Uterus (tissue), 4 donors: ENCODE results near the gene RNF215. TPM values are rescaled to one million over a fixed set of nuclear protein-coding genes. Genes with fewer than 3 reads are reported as not detected.
A peak's percentile ranks its signal among the peaks of the same experiment; 100 is the strongest.

Source experiments
- DNase-seq, 2 donors: peaks; one replicate each; pipeline ENCODE4 v3.0.0-alpha.2; 2019 to 2020
- H3K27ac ChIP-seq, 2 donors: fragments of 200-600 bp; sonication (generic); 1 replicate in 1 of 2; 2 replicates in 1 of 2; pipeline ENCODE4 v1.5.1; 2016 to 2018
- H3K27me3 ChIP-seq, 2 donors: fragments of 200-600 bp; sonication (generic); one replicate each; pipeline ENCODE4 v1.5.1; 2018 to 2019; ENCODE audit warnings: control low read depth in 1 of 2
- H3K36me3 ChIP-seq, 2 donors: fragments of 200-600 bp; sonication (generic); one replicate each; pipeline ENCODE4 v1.5.1; 2019; ENCODE audit warnings: control low read depth in 1 of 2
- H3K4me1 ChIP-seq, 2 donors: fragments of 200-600 bp; sonication (generic); one replicate each; pipeline ENCODE4 v1.5.1; 2018 to 2019; ENCODE audit warnings: control low read depth in 1 of 2
- H3K4me3 ChIP-seq, 2 donors: fragments of 200-600 bp; sonication (generic); 1 replicate in 1 of 2; 2 replicates in 1 of 2; pipeline ENCODE4 v1.5.1; 2018 to 2019; ENCODE audit warnings: mild to moderate bottlenecking in 1 of 2
- H3K9me3 ChIP-seq, 2 donors: fragments of 200-600 bp; sonication (generic); one replicate each; pipeline ENCODE4 v1.5.1; 2019; ENCODE audit warnings: control low read depth in 1 of 2
- POLR2A ChIP-seq, 2 donors: fragments of 450-650 bp; IDR thresholded peaks; one replicate each; pipeline ENCODE4 v1.6.1; 2016; ENCODE audit warnings: antibody characterized with exemption in 2 of 2, mild to moderate bottlenecking in 1 of 2, moderate library complexity in 1 of 2
- intact Hi-C: fragments of 100-400 bp; cut with DNase I; formaldehyde crosslinking; loops from one replicate; pipeline ENCODE4 v1.15.1; 2023; ENCODE audit warnings: low total_unique reads
- total RNA-seq, 4 donors: library from RNA; depleted of rRNA in 3 of 4; stranded (reverse); fragments of >200 nt in 3 of 4; gene quantifications; one replicate each; pipeline versions ENCODE4 v1.1.0 to v1.2.4, GENCODE V29; 2014 to 2023
- TF ChIP-seq, protein P1 (sequence below), 4 experiments: fragments of 200-600 bp in 2 of 4; fragments of 450-650 bp in 2 of 4; sonication (generic) in 2 of 4; IDR thresholded peaks; one replicate each; pipeline ENCODE4 v1.5.1; 2016 to 2019; ENCODE audit warnings: antibody characterized with exemption in 4 of 4, mild to moderate bottlenecking in 2 of 4, moderate library complexity in 1 of 4
- donor health status: DM: yes; HTN: yes; CAD: no.

The RNF215 gene
- total RNA-seq, 4 donors from 2014 or later, result 8.2 to 25.9 (median 18.9) TPM

DNA sequence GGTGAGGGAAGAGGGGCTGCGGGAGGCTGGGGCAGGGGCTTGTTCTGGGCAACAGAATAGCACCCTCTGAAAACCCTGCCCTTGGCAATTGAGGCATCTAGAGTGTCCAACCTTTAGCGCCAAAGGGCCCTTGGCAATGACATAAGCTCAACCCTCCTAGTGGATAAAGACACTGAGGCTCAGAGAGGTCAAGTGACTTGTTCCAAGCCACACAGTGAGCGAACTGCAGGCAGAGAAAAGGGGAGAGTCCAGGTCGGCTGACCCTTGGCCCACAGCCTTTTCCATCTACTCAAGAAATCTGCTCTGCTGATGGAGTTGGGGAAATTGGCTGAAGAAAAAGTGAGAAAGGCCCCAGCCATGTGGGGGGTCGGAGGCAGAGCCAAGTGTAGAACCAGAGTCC lies 12.5 kb upstream of the RNF215 start:
- H3K4me1 ChIP-seq, result no peaks in the 10 kb centered on the region
- intact Hi-C loops, result no loop called here

DNA sequence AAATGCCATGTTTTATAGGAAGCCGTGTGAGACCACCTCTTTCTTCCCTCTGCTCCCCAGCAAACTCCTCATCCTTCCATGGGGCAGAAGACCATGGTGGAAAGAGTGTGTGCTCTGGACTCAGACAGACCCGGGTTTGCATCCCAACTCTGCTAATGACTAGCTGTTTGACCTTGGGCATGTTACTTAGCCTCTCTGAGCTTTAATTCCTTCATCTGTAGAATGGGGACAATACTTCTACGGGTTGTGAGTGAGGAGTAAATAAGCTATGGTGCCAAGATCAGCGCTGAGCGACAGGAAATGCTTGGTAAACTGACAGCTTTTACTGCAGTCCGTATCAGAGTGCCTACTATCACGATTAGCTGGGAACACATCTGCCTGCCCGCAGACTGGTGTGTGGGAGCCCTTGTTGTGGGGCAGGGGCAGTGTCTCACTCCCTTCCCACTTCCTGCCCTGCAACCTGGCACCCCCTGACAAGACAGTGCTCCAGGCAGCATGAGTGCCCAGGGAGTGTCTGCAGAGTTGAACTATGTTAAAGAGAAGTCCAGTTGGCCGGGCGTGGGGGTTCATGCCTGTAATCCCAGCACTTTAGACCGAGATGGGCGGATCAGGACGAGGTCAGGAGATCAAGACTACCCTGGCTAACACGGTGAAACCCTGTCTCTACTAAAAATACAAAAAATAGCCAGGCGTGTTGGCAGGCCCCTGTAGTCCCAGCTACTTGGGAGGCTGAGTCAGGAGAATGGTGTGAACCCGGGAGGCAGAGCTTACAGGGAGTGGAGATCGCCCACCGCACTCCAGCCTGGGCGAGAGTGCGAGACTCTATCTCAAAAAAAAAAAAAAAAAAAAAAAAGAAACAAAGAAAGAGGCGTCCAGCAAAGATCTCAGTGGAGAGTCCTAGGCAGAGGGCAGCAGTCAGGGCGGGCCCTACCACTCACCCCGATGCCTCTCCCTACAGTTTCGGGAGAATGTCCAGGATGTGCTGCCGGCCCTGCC lies 11.8 kb upstream of the RNF215 start:
- DNase-seq, result no peak
- Histone ChIP-seq H3K4me3 (no peak overlapping the region), H3K27me3 (no peaks in the 10 kb centered on the region), H3K36me3 (no peaks in the 10 kb centered on the region), H3K4me1 (no peaks in the 10 kb centered on the region), H3K9me3 (no peaks in the 10 kb centered on the region), H3K27ac (peak overlapping the region in 1 of 2 donors; percentile 5)
- TF ChIP-seq, protein P1, sequence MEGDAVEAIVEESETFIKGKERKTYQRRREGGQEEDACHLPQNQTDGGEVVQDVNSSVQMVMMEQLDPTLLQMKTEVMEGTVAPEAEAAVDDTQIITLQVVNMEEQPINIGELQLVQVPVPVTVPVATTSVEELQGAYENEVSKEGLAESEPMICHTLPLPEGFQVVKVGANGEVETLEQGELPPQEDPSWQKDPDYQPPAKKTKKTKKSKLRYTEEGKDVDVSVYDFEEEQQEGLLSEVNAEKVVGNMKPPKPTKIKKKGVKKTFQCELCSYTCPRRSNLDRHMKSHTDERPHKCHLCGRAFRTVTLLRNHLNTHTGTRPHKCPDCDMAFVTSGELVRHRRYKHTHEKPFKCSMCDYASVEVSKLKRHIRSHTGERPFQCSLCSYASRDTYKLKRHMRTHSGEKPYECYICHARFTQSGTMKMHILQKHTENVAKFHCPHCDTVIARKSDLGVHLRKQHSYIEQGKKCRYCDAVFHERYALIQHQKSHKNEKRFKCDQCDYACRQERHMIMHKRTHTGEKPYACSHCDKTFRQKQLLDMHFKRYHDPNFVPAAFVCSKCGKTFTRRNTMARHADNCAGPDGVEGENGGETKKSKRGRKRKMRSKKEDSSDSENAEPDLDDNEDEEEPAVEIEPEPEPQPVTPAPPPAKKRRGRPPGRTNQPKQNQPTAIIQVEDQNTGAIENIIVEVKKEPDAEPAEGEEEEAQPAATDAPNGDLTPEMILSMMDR (IDR thresholded peaks at IDR 0.05), result no peak
- no peak for TF ChIP-seq POLR2A (IDR thresholded peaks at IDR 0.05)
- intact Hi-C loops, result no loop called here

More for the DNA sequence above, 12.5 kb upstream of the RNF215 start:
- H3K27me3 ChIP-seq, result no peaks in the 10 kb centered on the region
- no peak for DNase-seq
- no peak overlapping the region for H3K4me3 ChIP-seq
- no peaks in the 10 kb centered on the region for H3K9me3 ChIP-seq
- H3K27ac ChIP-seq, result peak overlapping the region in 1 of 2 donors; percentile 5
- H3K36me3 ChIP-seq, result no peaks in the 10 kb centered on the region
- TF ChIP-seq, protein P1 (IDR thresholded peaks at IDR 0.05), result no peak
- TF ChIP-seq POLR2A (IDR thresholded peaks at IDR 0.05), result no peak

DNA sequence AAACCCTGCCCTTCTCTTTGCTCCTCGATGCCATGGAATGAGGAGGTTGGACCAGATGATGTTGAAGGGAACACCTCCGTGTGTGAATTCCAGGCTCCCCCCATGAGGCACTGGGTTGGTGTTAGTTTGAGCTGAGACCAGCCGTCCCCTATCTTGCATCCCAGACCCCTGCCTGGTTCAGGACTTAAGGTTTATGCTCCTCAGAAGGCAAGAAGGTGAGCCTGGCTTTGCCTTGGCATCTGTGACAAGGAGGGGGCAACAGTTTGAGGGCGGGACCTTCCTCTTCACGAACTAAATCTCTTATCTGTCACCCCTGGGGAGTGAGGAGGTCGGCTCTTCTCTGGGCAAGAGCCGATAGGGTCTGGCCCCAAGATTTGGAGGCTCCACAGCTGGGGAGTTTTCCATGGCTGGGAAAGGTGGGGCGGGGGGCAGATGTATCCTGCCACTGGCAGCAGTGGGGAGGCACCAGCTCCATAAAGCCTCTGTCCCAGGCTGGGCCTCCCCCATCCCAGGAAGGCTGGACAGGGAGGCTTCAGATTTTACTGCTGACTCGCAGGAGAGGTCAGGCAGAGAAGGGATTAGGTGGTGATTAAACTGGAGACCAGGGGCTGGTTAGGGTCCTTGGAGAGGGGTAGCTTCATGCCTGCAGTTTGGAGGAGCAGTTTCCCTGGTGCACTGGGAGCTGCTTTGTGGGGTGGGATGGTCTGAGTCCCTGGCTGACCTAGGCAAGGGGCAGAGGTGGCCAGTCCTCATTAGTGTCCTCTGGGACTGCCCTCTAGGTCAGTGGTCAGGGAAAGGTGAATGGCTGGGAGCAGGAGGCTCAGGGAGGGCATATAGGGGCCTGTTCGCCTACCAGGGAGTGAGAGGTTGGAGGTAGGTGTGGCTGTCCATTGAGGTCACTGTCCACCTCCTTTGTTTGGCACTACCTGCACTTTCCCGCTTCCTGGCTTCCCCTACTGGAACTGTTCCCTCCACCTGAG lies 10.7 kb upstream of the RNF215 start:
- H3K4me1 ChIP-seq, result no peaks in the 10 kb centered on the region
- TF ChIP-seq, protein P1 (IDR thresholded peaks at IDR 0.05), result no peak
- no peak for TF ChIP-seq POLR2A (IDR thresholded peaks at IDR 0.05)
- peak overlapping the region in 1 of 2 donors; percentile 66 for H3K27ac ChIP-seq
- intact Hi-C loops, result no loop called here
- H3K36me3 ChIP-seq, result no peaks in the 10 kb centered on the region
- peak overlapping the region; percentile 34 to 66 for H3K4me3 ChIP-seq
- H3K9me3 ChIP-seq, result no peaks in the 10 kb centered on the region
- H3K27me3 ChIP-seq, result no peaks in the 10 kb centered on the region
- no peak for DNase-seq

DNA sequence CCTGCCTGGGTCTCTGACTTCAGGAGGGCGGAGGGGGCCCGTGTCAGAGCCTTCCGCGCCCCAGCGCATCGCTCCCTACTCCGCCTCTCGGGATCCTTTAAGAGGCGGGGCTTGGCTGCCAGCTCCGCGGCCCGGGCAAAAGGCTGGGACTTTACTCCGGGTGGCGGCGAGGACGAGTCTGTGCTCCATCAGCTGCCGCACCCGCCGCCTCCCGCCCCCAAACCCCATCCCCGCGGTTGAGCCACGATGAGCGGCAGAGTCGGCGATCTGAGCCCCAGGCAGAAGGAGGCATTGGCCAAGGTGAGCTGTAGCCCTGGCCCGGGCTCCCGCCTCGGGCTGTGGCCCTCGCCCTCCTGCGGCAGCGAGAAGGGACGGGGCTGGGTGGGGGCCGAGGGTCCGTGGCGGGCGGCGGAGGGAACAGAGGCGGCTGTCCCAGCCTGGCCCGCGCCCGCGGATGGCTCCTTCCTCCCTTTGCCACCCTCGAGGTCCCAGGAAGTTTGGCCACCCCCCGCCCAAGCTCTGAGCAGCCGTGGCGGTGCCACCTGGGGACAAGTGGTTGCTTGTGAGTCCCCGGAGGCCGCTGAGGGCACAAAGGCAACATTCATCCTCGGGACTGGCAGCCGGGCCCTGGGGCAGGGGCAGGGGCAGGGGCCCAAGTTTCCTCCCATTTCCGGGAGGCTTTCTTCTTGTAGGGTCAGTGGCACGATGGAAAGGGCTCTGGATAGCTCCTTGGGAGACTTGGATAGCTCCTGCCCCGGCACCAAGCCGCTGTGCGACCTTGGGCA lies 9.9 kb upstream of the RNF215 start, which contains the start of gene SEC14L2:
Gene SEC14L2, plus strand, starts transcription at position 148 of the 785 bp plus-strand sequence. Its CDS starts 99 bp downstream, at position 247.
- peak; percentile 68 to 73 for DNase-seq
- H3K4me1 ChIP-seq, result no peaks in the 10 kb centered on the region
- intact Hi-C loops, result no loop called here

More for the DNA sequence above, 9.9 kb upstream of the RNF215 start, which contains the start of gene SEC14L2:
- peak within 1 kb of the TSS; percentile 34 to 66 for H3K4me3 ChIP-seq
- H3K27ac ChIP-seq, result peak within 1 kb of the TSS; percentile 5 to 66
- no peaks in the 10 kb centered on the region for H3K27me3 ChIP-seq
- H3K9me3 ChIP-seq, result no peaks in the 10 kb centered on the region
- peak; percentile 24 to 54 for TF ChIP-seq POLR2A (IDR thresholded peaks at IDR 0.05)
- TF ChIP-seq, protein P1 (IDR thresholded peaks at IDR 0.05), result no peak
- no peaks in the 10 kb centered on the region for H3K36me3 ChIP-seq
